GM21619 (cell line): Measurements from ENCODE around the gene CCNI.
"Not testable (repeated sequence)": the region's sequence is repeated elsewhere in the genome, so short reads cannot be mapped to it uniquely, and the experiment has no call there.

ENCODE experiments used
- ATAC-seq: cut with Tn5 transposase; IDR thresholded peaks from one replicate; pipeline ENCODE4 v1.9.1; 2021; ENCODE audit not compliant: unreplicated experiment

CCNI gene

DNA sequence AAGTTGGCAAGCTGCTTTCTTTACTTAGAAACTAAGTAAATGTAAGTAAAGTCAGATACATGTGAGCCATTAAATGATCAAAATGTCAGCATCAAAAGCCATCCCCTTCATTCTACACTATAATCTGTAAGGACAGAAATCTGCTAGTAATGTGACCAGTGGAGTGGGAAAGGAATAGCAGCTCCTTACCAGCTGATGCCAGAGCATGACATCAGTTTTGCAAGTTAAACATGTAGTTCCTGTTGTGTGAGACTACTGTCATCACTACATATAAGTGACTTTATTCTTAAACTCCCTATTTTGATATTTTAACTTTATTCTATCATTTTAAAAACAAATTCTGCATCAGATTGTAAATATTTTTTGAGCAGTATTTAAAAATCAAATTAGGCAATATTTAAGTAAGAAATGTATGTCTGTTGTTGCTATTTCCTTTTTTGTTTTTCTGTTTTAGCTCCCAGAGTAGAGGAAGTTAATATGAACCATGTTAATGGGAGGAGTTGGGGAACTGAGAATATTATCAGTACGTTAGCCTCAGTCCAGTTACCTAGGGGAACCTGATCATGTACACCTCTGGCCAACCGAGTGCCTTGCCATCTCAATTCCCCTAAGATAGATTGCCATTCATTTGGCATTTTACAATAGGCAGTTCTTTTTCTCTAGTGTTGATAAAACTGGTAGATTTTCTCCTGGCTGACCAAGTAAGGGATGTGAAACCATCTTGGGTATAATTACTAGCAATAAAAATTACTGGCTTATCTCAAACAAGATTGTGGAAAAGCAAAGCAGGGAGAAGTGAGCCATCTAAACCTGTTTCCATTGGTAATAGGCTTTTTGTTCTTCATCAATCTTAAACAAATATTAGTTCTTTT, 34.7 kb downstream of the CCNI start:
- no peak for ATAC-seq

DNA sequence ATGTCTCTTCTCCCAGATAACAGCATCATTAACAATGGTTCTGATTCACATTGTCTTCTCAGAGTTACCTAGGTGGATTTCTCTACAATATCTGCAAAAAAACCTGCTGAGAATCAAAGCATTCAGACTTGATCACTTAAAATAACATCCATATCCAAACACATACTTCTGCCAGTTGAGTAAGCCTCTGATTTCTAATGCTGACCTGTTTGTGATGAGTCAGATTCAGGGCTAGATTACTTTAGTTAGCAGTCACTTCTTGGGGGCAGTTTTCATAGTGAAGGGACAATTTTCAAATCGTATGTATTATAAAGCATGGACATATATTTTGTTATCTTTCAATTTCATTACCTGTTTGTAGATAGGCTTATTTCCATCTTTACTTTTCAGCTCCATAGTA, 35.5 kb downstream of the CCNI start:
- no peak for ATAC-seq

DNA sequence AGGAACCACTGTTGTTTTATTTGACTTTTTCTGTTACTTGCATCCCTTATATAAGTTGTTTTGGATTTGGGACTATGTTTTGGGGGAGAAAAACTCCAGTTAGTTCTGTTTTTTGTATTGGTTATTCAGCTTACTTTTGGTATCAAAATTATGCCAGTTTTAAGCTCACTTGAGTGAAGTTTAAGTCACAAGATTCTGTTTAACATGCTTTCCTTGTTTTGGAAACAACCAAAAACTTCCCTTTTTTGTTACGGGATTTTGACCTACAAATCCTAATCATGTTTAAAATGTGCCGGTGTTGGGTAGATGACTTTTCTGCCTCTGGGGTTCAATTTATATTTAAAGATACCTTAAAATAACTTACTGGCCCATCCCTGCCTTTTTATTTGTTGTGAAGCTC, 36.0 kb downstream of the CCNI start:
- no peak for ATAC-seq

DNA sequence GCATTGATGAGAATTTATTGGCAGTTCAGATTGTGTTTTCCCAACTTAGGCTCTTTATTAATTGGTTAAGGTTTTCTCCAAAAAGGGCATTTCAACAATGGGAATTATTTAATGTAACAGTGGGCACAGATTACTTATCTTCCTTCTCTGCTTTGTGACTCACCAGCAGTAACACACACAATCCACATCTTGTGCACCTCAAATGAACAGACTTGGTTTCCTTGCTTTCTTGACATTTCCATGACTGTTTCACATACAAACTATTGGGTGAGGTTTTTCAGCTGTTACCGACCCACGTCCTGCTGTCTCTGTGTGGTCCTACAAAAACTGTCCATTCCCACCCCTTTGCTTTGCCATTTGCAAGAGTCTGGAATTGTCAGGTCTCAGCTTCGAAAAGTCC, 38.1 kb downstream of the CCNI start:
- ATAC-seq, result no peak

DNA sequence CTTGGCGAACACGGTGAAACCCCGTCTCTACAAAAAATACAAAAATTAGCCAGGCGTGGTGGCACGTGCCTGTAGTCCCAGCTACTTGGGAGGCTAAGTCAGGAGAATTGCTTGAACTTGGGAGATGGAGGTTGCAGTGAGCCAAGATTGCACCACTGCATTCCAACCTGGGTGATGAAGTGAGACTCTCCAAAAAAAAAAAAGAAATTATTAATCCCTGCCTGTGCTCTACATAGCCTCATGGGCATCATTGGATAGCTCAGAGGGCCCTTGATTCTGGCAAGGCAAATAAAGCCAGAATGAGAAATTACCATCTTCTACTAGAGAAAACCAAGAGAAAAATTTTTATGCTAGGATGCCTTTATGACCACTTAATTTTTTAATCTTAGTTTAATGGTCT, 38.6 kb downstream of the CCNI start:
- ATAC-seq, result not testable (repeated sequence)

DNA sequence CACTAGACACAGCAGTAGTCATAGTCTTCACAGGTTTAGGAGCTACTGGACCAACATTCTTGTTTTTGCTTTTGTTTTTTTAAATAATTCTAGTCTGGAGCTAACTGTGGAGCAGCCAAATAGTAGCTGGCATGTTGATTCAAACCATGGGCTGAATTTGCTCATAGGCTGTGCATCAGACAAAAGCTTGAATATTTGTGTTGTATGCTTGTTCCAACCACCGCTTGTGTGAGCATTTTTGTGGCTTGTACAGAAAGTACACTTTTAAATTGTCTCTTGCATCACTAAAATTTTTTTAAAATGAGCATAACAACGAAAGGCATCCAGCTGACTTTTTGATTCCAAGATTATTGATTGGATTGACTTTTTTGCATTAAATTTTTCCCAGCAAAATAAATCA, 39.6 kb downstream of the CCNI start:
- no peak for ATAC-seq

DNA sequence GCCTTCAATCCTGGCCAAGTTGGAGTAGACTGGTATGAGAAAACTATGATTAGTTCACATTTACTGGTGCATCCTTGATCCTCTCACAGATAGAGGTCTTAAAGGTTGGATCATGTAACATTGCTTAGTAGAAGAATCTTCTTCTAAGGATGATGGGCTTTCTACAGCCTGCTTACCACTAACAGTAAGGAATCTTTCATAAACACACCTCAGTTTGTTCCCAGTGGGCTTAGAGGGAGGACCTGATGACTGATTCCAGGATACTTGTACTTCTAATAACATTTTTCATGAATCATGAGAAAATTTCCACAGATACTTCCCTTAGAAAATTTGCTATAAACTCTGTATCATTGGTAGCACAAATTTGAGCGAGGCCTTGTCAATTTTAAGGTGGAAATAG, 40.6 kb downstream of the CCNI start:
- ATAC-seq, result no peak

DNA sequence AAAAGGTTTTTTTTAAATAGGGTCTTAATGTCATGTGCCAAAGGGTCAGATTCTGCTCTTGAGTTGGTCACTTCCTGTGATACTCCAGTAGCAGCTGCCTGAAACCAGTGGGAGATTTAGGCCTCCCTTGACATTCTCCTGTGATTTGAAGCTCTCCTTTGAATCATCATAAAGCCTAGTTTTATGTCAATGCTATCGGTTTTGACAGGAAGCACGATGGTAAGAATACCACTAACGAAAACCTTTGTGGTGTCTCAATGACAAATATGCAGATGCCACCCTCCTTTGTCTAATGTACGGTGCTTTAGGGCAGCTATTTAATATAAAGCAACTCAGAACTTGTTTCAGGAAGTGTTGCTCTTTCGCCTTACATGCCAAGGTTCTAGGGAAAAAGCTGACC, 44.2 kb downstream of the CCNI start:
- ATAC-seq, result no peak

DNA sequence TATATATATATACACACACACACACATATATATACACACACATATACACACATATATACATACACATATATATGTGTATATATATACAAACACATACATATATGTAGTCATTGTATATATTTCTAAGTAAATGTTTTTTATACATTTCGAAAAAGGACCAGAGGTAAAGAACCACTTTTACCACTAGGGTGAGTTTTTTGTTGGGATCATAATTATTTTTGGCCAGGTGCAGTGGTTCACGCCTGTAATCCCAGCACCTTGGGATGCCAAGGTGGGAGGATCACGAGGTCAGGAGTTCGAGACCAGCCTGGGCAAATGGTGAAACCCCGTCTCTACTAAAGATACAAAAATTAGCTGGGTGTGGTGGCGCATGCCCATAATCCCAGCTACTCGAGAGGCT, 46.0 kb downstream of the CCNI start:
- not testable (repeated sequence) for ATAC-seq

DNA sequence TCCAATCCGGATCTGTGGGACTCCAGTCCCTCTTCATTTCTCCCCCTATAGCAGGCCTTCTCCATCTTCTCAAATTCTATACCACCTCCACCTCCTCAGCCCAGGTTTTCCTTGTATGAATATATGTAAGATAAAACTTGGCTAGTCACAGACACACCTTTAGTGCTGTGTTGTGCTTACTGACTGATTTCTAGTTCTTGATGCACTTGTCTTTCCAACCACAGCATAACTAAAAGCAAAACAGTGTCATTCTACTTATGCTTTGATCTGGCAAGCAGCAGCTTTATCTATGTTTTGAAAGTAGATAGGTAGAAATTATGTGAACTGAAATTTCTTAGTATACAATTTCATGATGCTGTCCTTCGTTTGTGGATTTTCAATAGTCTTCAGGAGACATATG, 47.5 kb downstream of the CCNI start:
- no peak for ATAC-seq

DNA sequence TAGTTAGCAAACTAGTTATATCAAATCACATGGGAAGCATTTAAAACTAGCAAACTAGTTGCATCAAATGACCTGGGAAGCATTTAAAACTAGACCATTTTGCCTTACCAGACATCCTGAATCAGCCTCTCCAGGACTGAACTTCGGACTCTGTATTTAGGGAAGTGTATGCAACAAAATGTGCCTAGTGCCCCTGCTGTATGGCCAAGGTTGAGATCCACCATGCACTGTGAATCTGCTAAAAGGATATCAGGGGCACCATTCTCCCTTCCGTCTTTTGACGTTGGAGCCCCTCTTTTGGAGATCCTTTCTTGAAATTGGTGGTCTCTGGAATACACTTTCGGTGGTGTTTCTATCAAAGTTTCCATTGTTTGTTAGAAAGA, 49.5 kb downstream of the CCNI start:
- ATAC-seq, result no peak

DNA sequence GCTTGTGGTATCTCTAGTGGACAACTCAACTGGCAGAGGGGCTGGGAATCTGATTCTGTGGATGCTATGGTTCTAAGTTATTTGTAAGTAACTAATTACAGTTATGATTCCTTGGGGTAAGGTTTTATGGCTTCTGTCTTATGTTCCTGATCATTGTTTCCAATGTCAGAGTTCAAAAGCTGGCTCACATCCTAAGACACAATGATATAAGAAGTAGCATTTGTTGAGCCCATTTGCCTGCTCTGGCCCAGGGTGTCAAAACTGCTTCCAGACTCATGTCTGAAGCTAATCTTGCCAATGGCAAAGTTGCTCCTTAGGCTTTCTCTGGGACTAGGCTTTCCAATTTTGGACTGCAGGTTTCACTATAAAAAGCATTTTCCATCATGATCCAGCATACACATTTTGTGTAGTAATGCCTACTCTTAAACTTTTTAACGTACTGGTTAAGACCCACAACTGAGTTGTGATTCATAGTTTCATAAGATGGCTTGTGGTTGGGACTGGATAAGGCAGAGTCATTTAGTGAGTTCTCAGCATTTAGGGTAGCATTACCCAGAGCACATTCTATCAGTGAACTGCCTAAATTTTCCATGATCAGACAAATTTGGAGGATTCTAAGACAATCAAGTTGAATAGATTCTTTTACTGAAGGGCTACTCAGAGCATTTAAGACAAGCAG, 50.0 kb downstream of the CCNI start:
- peak; percentile 88 for ATAC-seq

DNA sequence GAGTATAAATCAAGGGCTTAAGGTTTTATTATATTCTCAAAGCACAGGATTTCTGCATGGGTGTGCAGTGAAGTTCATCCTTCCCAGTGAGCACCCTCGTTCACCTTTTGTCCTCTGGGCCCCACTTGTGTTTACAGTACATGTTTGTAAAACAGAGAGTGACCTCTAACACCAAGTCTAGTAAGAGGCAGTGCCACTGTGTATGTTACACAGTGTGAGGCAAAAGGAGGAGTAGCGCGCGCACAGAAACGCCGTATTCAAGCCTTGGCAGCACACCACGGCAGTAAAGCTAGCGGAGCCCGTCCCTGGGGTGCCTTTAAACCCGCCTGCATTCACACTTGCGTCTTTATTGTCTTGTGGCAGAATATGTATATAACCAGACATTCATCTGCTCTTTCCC, 51.9 kb downstream of the CCNI start:
- no peak for ATAC-seq

DNA sequence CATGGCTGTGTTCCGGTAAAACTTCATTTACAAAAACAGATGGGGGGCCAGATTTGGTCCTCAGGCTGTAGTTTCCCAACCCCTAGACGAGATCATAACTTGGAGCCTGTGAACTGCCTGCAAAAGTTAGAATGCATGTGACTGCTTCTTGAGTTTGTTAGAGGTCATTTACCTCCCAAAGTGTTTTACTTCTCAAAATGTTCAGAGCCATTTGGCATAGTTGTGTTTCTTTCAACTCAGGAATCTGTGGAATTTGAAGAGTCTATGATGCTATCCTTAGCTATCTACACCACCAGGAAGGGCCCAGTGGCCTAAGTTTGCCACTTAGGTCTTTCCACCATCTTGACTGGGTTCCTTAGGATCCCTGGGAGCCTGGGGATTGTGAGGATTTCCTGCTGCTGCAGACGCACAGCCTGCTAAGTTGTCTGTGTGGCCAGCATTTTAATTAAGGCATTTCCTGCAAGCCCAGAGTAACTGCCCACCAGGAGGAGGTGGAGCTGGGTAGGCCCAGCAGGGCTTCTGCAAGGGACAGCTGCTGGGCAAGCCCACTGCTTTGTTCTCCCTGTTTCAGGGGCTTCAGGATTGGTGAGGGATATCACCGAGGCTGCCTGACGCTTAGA, 53.1 kb downstream of the CCNI start:
- no peak for ATAC-seq

DNA sequence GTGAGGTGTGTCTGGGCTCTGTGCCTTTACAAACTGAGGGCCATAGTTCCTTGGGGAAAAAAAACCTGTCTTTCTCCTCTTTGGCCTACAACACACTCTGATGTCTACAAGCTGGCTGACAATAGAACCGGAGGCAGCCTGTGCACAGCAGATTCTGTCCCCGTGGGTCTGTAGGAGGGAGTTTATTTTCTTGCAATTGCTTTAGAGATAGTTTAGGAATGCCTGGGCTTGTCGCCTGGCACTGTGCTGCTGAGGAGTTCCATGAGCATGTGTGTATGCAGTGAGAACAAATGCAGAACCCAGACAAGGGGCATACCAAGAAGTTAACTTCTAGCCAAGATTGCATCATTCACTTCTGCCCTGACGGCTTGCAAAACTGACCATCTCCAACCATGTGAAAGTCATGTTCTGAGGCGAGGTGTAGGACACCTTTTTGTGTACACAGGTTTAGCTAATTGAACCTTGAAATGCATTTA, 54.1 kb downstream of the CCNI start:
- no peak for ATAC-seq

DNA sequence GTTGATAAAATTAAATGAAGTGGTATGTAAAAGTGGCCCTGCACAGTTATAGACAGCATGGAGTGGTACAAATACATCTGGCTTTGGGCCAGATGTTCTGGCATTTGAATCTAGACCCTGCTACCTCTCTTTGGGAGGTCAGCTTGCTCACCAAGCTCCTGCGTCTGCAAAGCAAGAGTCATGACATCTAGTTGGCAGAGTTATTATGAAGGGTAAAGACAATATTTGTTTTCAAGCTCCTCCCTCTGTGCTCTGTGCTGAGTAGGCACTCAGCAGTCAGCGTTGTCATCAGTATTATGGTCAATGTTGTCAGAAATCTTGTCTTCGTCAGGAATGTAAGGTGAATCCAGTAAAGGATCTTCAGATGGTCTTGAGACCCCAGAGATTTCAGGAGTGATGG, 55.8 kb downstream of the CCNI start:
- no peak for ATAC-seq

DNA sequence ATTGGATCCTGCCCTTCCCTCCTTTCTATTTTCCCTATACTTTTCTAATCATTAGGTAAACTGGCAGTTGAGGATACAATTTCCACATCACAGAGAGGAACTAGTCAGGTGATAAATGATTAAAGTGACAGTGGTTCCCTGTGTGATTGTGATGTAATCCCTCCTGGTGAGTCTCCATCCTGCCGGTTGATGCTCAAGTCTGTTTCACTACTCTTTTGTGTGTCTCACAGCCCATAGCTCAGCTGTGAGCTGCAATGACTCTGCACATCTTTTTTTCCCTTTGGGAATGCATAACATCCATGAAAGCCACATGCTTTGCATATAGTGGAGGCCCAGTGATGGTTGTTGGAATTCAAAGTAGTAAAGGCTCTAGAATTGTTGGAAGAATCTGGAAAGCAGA, 60.4 kb downstream of the CCNI start:
- ATAC-seq, result no peak

DNA sequence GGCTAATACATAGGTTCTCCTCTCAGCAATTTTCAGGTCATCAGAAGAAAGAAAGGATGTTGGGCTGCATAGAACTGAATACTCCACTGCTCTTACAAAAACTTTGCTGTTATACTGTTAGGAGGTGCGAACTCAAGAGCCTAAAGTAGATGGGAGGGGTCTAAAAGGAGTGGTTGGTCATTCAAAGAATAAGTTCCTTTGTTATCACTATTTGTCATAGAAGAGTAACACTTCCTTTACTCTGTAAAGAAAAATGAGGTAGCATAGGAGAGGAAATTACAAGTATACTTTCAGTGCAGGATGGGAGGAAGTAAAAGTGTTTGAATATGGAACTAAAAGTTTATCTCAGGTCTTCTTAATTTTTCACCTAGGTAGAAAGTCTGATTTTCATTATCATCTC, 61.5 kb downstream of the CCNI start:
- no peak for ATAC-seq

DNA sequence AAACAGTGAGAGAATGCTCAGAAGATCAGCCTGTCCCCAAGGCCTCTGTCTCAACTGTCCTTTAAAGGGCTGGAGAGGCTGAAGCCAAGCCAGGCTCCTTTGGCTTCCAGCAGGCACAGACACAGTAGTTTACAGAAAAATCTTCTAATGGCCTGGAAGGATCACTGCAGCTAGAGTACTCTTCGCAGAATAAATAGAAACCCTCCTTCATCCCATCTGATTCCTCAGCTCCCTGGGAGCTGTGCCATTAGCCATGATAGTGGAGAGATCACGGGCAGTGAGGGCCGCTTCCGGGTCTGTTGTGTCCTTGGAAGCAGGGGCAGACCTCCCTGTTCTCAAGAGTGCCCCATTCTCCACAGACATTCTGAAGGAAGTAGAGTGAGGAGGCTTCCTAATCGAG, 63.1 kb downstream of the CCNI start:
- ATAC-seq, result no peak

DNA sequence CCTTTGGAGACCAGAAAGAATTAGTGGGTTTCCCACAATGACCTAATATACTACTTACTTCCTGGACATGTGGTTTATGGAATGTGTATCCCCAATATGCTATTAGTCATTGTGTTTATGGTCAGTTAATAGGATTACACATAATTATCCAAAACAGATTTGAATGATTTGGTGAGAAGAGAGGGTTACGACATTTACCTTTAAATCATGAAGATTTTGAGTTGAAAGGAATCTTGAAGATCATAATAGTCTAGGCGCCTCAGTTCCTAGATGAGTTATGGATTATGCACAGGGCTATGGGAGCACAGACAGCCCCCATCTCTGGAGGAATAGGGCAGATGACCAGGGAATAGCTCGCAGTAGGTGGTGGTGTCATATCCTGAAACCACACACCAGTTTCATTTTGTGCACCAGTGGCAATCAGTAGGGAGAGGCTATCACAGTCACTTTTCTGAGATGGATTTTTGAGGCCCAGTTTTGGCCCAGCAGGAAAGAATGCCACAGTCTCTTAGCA, 64.9 kb downstream of the CCNI start:
- ATAC-seq, result no peak

DNA sequence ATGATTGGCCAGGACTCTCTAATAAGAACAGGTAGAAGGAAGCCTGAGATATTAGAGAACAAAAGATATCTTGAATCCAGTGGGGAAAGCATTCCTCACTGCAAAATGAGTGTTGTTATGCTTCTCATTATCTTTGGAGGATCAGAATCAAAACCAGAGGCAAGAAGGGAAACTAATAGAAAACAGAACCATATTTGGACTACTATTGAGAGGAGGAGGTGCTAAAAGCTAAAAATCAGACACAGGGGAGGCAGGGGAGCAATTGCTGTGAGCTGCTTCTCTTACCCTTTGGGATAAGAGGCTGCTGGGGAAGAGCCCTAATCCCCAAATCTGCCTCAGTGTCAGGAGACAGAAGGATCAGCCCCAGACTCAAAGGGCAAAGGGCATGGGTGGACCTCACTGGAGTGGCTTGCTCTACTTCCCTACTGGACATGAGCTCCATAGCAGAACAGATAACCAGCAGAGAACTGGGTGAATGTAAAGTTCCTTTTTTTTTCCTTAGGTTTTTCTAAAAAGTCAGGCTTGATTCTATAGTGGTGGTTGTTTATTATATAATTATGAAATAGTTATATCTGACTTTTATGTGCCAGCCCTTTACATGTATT, 66.2 kb downstream of the CCNI start:
- no peak for ATAC-seq
